ENCODE results near the gene DOCK8.
A peak's percentile ranks its signal among the peaks of the same experiment; 100 is the strongest.

The DOCK8 gene

GRCh38 chr9:318646-319045 is 104.0 kb downstream of the DOCK8 start:
- no peak for DNase-seq

GRCh38 chr9:324971-325370 is 110.3 kb downstream of the DOCK8 start:
- DNase-seq = no peak

GRCh38 chr9:326667-327066 is 112.0 kb downstream of the DOCK8 start:
- no peak for DNase-seq

- DNase-seq = no peak
These were observed 113.8 kb downstream of the DOCK8 start for GRCh38 chr9:328453-328852.

GRCh38 chr9:331197-331596 is 116.5 kb downstream of the DOCK8 start:
- DNase-seq = no peak

- DNase-seq = peak; percentile 6
These were observed 120.7 kb downstream of the DOCK8 start for GRCh38 chr9:335373-335772.

- no peak for DNase-seq
These were observed 121.4 kb downstream of the DOCK8 start for GRCh38 chr9:336039-336438.

- DNase-seq = no peak
These were observed 123.9 kb downstream of the DOCK8 start for GRCh38 chr9:338602-339001.

GRCh38 chr9:341634-342421 is 127.2 kb downstream of the DOCK8 start:
- DNase-seq = no peak

GRCh38 chr9:343773-344172 is 129.1 kb downstream of the DOCK8 start:
- no peak for DNase-seq

- no peak for DNase-seq
These were observed 131.5 kb downstream of the DOCK8 start for GRCh38 chr9:346111-346571.

GRCh38 chr9:347667-348292 is 133.1 kb downstream of the DOCK8 start:
- DNase-seq = no peak

GRCh38 chr9:350384-350783 is 135.7 kb downstream of the DOCK8 start:
- DNase-seq = no peak

- DNase-seq = no peak
These were observed 137.3 kb downstream of the DOCK8 start for GRCh38 chr9:351916-352315.

GRCh38 chr9:353077-353476 is 138.4 kb downstream of the DOCK8 start:
- no peak for DNase-seq

GRCh38 chr9:354453-354852 is 139.8 kb downstream of the DOCK8 start:
- no peak for DNase-seq

GRCh38 chr9:357560-357959 is 142.9 kb downstream of the DOCK8 start:
- DNase-seq = no peak

GRCh38 chr9:362561-363273 is 148.1 kb downstream of the DOCK8 start:
- DNase-seq = no peak

GRCh38 chr9:363274-363612 is 148.6 kb downstream of the DOCK8 start:
- DNase-seq = no peak

- no peak for DNase-seq
These were observed 150.8 kb downstream of the DOCK8 start for GRCh38 chr9:365436-365835.

- DNase-seq = no peak
These were observed 152.0 kb downstream of the DOCK8 start for GRCh38 chr9:366620-367019.

GRCh38 chr9:370086-370485 is 155.4 kb downstream of the DOCK8 start:
- no peak for DNase-seq

- DNase-seq = no peak
These were observed 156.7 kb downstream of the DOCK8 start for GRCh38 chr9:371349-371748.

- DNase-seq = no peak
These were observed 157.5 kb downstream of the DOCK8 start for GRCh38 chr9:372128-372527.

Measured in CD4-positive, alpha-beta T cell treated with Interleukin-12 subunit alpha and Interleukin-12 subunit beta, for 1 hour (primary cell).